ENCODE results near the gene WASHC3.
A peak's percentile ranks its signal among the peaks of the same experiment; 100 is the strongest.
"Not testable (repeated sequence)": the region's sequence is repeated elsewhere in the genome, so short reads cannot be mapped to it uniquely, and the experiment has no call there.

WASHC3 gene, protein sequence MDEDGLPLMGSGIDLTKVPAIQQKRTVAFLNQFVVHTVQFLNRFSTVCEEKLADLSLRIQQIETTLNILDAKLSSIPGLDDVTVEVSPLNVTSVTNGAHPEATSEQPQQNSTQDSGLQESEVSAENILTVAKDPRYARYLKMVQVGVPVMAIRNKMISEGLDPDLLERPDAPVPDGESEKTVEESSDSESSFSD
- total RNA-seq = 18.6 reads per million, percentile 45 among the genes with 10 or more reads in this experiment

DNA sequence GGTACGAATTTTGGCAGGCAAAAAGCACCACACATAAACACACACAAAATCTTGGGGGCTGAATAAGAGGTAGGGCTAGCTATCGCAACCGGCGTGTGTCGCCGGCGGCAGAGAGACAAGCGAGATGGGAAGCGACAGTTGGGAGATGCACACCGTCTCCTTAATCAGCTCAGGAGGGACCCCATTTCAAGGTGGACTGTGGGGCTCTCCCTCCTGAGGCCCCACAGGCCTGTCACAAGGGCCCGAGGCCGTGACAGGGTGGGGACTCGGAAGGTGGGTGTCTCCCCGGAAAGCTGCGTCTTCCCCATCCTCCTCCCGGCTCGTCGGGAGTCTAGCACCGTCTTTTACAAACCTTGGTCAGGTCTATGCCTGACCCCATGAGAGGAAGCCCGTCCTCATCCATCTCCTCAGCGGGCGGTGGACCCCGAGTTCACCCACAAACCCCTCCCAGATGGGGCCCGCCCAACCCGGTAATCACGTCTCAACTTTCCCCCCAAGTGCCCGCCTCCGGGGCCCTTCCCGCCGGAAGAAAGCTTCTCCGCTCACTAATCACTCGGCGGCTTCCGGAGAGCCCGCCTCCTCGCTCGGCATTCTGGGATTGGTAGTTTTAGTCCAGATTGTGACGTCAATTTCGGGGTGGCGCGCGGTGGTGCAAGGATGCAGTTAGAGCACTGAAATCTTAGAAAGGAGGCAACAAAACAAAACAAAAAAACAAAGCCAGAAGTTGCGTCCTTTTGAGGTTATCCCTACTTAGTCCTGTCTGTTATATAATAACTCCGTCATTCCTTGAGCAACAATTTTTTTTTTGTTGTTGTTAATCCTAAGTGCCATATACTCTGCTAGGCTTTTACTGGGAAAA, at the start of gene WASHC3:
WASHC3 (minus strand) TSS at position 432 of the 859 bp plus-strand sequence; CDS start at position 403, 29 bp downstream.
- peak; percentile 94 for DNase-seq

DNA sequence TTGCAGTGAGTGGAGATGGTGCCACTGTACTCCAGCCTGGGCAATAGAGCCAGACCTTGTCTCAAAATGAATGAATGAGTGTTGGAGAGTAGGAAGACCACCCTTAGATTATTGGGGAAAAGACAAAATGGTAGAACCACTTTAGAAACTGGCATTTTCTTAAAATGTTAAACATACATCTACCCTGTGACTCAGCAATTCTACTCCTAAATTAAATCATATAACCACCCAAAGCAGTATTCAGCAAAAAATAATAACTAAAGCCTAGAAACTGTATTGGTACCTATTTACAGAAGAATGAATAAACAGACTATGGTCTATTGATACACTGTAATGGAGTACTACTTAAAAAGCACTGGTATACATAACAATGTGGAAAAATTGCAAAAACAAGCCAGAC, 49.0 kb upstream of the WASHC3 start:
- no peak for DNase-seq

DNA sequence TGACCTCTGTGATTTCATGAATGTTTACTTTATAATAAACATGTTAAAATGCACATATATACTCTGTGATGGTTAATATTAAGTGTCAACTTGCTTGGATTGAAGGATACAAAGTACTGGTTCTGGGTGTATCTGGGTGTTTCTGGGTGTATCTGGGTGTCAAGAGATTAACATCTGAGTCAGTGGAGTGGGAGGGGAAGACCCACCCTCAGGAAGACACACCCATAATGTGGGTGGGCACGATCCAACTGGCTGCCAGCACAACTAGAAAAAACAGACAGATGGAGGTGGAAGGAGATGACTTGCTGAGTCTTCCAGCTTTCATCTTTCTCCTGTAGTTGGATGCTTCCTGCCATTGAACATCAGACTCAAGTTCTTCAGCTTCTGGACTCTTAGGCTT, 46.2 kb upstream of the WASHC3 start:
- DNase-seq = no peak

DNA sequence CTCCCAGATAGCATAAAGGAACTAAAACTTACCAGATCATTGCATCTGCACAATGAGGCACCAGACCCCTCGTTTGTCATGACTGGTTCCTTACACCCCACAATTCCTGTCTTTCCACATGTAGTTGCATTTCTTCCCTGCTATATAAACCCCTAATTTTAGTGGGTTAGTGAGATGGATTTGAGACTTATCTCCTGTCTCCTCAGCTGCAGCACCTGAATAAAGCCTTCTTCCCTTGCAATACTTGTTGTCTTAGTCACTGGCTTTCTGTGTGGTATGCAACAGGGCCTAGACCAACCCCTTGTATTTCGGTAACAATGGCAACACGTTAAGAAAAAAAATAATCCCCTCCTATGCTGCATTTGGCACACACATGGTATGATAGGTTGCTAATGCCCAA, 45.1 kb upstream of the WASHC3 start:
- no peak for DNase-seq

DNA sequence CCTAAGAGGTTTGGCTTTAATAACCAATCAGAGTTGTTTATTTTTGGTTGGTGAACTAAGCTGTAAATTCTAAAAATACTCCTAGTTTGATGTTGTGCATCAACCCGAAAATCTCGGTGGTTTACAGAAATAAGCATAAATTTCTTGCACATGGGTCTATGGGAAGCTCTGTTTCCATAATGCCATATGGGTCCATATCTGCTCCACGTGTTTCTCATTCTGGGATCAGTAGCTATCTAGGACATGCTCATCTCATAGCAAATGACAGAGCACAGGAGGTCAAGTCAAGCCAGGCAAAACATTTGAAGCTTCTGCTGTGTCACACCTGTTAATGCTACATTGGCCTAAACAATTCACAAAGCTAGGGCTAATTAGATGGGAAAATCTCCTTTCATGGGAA, 35.1 kb upstream of the WASHC3 start:
- DNase-seq = no peak

DNA sequence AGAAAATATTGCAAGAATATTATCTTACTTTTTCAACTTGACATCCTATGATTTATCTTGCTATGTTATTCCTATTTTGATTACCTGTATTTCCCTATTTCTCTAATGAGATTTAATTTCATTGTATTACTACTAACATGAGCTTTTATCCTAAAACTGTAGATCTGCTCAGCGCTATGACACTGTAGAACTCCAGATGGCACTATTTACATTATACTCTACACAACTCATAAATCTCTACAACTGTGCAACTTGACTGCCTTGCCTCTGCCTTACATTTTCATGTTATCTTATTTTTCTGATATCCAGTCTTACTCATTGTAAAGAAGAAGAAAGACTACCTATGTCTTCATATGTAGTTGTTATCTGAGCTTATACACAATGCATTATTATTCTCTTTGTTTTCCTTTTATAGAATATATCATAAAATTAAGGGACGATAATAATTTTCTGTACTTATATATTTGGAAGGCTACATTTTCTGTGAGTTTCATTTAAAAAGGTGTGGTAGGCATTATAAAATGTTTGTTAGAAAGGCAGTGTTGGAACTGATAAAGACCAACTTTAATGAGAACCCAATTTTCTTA, 34.0 kb upstream of the WASHC3 start:
- no peak for DNase-seq

DNA sequence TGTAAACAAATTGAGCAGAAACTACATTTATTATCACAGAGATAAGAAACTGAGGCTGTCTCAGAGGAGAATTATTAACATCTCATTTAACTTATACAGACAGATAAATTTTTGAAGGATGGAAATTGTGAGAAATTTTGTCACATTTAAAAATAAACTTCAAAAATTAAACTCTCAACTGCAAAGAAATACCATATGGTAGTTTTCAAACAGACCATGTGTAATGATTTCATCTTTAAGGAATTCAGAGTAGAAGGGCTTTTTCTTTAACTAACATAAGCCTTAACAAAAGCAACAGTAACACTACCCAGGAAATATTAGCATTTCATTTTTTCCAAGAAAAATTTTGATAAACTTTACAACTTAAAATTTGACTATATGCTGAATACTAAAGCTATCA, 31.5 kb upstream of the WASHC3 start:
- DNase-seq = no peak

DNA sequence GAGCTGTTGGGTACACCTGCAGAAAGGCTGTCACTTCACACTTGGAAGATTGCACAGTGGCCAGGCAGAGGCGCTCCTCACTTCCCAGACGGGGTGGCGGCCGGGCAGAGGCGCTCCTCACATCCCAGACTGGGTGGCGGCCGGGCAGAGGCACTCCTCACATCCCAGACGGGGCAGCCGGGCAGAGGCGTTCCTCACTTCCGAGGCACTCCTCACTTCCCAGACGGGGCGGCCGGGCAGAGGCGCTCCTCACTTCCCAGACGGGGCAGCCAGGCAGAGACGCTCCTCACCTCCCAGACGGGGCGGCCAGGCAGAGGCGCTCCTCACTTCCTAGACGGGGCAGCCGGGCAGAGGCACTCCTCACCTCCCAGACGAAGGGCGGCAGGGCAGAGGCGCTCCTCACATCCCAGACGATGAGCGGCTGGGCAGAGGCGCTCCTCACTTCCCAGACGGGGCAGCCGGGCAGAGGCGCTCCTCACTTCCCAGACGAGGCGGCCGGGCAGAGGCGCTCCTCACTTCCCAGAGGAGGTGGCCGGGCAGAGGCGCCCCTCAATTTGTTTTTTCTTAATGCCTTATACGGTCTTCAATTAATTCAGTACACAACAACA, 27.5 kb upstream of the WASHC3 start:
- DNase-seq = not testable (repeated sequence)

DNA sequence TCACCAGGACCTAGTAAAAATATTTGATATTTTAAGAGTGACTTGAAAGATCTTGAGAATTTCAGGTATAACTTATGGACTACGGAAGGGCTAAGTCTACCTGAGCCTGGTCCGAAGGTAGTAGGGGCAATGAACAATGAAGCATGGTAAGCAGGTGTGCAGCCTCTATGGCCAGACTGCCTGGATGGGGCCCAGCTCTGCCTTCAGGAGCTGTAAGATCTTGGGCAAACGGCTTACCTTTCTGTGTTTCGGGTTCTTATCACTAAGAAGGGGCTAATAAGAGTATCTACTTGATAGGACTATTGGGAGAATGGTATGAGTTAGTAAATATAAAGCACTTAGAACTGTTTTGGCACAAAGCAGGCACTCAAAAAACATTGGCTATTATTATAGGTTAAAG, 19.1 kb upstream of the WASHC3 start:
- no peak for DNase-seq

DNA sequence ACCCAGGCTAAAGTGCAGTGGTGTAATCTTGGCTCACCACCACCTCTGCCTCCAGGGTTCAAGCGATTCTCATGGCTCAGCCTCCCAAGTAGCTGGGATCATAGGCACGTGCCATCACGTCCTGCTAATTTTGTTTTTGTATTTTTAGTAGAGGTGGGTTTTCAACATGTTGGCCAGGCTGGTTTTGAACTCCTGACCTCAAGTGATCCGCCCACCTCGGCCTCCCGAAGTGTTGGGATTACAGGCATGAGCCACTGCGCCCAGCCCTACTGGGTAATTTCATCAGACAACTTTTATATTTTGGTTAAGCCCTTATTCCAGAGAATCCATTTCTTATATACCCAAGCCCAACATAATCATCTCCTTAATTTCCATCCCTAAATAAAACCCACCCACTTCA, 10.3 kb upstream of the WASHC3 start:
- not testable (repeated sequence) for DNase-seq

DNA sequence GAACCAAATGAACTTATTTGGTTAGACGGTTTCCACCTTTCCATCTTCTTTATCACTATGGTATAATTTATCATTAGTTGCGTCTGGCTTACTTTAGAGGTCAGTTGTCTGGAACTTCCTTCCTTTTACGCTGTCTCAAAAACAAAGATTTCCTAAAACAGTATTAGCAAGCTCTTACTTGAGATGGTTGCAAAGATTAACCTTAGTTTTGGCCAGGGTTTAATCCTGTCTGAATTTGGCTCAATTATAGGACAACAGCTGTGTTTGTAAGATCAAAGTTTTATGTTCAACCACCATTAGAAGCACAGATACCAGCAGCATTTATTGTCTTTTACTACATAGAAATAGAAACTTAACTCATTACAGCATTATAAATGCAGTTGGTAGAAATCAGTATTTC, 7.9 kb upstream of the WASHC3 start:
- no peak for DNase-seq

DNA sequence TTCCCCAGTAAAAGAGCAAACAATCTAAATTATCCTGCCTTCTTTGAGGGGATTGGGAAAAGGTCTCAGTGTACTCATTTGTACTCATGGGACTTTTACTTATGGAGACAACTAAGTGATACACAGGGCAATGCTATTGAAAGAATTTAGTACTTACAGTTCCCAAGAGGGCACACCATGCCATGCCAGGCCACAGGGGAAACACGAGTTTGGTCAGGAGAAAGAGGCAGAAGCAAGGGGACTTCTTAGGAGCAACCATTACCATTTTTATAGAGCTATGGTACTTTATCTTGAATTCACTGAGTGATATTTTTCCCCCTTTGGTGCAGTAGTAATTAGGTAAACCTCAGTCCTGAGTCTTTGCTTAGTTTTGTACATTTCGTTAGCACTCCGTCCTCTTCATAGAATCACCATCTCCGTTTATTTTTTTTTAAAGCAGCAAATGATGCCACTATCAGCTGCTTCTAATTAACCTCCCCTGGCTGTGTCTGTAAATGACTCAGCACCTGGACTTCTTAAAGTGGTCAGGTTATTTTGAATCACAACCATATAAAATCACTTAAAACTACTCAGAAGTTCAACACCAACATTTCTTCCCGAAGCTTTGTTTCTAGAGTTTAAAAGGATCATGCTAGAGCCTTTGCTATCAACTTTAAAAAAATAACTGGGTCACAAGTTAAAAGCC, 5.9 kb upstream of the WASHC3 start:
- DNase-seq = no peak

DNA sequence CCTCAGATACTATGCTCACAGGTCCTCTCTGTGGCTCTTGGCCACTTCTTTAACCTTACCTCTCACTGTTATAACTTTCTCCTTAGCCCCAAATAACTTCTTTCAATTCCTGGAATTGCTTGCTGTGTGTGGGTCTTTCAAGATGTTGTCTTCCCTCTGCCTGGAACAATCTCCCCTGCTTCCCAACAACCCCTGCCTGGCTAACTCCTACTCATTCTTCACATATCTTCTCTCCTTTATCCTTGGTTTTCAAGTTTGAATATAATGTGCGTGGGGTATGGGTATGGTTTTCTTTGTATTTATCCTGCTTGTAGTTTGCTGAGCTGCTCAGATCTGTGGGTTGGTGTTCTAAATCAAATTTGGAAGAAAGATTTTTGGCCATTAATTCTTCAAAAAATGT, 2.7 kb upstream of the WASHC3 start:
- no peak for DNase-seq

DNA sequence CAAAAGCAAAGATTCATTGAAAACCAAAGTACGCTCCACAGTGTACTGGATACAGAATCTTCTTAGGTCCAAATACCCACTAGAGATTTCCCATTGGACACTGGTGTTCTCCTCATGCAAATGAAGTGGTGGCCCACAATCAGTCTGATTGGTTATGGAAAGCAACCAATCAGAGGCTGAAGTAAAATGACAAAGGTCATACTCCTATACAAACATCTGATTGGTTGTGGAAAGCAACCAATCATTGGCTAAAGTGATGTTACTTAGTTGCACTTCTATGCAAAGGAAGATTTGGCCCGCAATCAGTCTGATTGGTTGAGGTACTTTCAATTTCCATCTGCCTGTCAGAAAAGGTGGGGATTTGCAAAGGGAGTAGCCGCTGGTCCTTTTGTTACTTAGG, 1.3 kb upstream of the WASHC3 start:
- DNase-seq = no peak

DNA sequence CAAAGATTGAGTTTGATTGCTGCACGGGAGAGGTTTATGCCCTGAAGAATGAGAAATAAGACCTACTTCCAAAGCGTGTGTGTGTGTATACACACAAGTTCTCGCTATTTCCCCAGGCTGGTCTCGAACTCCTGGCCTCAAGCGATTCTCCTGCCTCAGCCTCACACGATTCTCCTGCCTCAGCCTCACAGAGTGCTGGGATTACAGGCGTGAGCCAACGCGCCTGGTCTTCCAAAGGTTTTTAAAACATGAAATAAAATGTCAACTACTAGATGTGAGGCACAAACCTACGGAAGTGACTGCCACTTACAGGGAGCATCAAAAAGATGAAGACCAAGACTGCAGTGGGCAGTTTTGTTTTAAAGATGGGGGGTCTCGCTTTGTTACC, 622 bp upstream of the WASHC3 start:
- DNase-seq = no peak

DNA sequence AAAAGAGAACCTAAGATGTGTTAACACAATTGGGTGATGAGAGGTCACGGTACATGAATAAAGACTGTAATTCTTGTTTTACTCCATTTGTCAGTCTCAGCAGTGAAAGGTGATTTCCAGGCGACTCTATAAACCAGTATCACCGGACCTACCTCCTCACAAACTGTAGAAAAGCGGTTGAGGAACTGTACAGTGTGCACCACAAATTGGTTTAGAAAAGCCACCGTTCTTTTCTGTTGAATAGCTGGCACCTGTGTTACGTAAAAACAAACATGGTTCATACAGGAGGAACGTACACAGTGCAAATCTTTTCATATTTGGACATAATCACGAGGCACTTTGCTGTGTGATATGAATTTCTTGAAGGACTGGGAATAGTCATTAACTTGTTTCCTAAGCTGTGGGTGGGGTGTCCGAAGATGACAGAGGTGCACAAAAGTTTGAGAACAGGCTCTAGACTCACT, 663 bp downstream of the WASHC3 start:
- no peak for DNase-seq

DNA sequence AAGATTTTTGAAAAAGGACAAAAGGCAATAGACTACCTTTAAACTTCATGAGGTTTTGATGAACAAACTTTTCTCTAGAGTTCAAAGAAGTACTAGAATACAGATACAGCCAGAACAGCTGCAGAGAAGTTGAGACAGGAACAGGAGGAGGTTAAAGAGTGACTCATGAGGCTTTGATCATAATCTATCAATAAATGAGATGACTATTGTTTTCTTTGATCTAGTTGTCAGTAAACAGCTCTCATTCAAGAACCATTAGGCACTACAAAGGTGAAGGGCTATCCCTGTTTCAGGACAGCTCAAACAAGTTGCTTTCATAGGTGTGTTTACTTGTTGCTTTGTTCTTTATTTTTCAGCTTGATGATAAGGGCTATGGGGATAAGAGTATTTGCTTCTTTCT, 2.4 kb downstream of the WASHC3 start:
- no peak for DNase-seq

DNA sequence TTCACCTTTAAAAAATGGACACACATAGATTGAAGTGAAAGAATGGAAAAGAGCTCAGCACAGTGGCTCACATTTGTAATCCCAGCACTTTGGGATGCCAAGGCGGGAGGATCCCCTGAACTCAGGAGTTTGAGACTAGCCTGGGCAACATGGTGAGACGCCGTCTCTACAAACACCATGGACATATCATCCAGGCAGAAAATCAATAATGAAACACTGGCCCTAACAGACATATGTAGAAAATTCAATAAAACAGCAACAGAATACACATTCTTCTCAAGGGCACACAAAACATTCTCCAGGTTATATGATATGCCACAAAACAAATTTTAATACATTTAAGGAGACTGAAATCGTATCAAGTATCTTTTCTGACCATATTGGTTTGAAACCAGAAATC, 7.4 kb downstream of the WASHC3 start:
- DNase-seq = no peak

DNA sequence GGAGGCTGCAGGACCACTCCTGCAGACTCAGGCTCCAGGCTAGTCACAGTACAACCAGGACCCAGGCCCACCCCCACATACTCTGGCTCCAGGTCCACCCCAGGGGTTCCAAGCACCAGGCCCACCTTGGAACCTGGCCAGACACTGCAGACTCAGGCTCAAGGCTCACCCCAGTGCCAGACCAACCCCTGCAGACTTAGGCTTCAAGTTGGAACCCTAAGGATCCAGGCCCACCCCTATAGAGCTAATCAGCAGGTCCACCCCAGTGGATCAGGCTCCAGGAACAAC, 8.8 kb downstream of the WASHC3 start:
- no peak for DNase-seq

DNA sequence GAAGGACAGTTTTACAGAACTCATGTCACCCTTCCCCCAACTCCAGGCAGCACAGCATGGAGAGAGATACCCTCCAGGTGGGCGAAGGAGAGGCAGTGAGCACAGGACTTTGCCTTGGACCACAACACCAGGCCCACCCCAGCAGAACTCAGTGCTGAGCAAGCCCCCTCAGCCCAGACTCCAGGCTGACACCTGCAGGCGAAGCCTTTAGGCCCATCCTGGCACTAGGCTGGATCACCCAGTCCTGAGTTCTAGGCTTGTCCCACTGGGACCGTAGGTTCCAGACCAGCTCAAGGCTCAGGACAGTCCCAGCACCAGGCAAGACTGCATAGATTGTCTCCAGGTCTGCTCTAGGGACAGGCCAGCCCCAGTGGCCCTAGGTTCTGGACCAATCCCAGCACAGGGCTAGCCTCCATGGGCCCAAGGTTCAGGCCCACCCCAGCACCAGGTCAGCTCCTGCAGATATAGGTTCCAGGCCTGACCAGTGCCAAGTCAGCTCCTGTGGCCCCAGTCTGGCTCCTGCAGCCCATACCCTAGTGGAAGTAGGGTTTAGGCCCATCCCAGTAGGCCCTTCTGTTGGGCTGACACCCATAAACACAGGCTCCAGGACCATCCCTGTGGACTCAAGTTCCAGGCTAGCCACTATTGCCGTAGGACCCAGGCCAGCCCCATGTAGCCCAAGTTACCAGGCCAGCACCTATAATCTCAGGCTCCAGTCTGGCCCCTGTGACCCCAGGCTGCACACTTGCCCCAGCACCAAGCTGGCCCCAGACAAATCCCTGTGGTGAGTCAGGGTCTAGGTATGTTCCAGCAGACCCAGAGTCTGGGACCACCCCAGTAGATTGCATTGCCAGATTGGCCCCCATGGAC, 9.4 kb downstream of the WASHC3 start:
- no peak for DNase-seq

DNA sequence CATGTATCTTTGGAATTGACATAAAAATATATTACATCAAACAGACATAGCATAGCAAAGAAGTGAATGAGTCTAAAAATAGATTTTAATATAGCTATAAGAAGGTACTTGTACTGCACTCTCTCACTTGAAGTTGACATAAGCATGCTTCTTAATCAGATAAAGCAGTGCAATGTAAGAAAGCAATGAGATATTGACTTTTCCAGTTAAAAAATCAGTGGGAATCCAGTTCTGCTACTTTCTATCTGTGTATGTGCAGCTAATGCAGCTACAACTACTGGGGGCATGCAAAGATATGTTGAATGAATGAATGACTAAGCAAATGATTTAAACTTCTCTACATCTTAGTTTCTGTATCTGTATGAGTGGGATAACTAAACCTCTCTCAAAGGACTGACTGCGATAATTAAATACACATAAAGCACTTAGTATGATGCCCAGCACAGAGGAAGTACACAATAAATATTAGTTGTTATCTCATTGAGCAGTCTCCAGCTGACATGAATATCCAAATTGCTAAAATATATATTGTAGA, 10.3 kb downstream of the WASHC3 start:
- DNase-seq = no peak

Measured in effector CD4-positive, alpha-beta T cell (primary cell).